Measurements from ENCODE around the gene RAPH1. TPM values are rescaled to one million over a fixed set of nuclear protein-coding genes. Genes with fewer than 3 reads are reported as not detected.

RAPH1 gene
- total and polyA plus RNA-seq, 2 experiments from 2014 or later: 5.0 to 36.2 TPM

DNA sequence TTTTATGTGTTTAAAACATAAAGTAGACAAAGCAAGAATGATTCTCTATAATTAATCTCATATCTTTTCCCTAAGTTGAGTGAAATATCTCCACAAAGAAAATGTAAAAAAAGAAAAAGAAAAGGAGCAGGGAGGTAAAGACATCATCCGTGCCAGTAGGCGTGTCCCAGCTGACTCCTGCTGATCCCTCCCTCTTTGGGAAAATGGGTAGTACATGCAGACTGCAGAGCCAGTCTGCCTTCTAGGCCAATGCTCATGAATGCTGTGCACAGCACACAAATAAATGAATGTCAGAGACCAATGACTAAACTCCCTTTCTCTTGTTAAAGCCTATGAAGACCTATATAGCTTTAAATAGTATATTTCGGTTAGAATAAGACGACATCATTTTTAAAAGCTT is 64.7 kb downstream of the RAPH1 start (continued):
- no peak for TF ChIP-seq ZNF462 (CRISPR knock-in tag; IDR thresholded peaks at IDR 0.05)
- TF ChIP-seq NANOG (IDR thresholded peaks at IDR 0.05; ENCODE audit: borderline replicate concordance): no peak
- TF ChIP-seq, protein P1, sequence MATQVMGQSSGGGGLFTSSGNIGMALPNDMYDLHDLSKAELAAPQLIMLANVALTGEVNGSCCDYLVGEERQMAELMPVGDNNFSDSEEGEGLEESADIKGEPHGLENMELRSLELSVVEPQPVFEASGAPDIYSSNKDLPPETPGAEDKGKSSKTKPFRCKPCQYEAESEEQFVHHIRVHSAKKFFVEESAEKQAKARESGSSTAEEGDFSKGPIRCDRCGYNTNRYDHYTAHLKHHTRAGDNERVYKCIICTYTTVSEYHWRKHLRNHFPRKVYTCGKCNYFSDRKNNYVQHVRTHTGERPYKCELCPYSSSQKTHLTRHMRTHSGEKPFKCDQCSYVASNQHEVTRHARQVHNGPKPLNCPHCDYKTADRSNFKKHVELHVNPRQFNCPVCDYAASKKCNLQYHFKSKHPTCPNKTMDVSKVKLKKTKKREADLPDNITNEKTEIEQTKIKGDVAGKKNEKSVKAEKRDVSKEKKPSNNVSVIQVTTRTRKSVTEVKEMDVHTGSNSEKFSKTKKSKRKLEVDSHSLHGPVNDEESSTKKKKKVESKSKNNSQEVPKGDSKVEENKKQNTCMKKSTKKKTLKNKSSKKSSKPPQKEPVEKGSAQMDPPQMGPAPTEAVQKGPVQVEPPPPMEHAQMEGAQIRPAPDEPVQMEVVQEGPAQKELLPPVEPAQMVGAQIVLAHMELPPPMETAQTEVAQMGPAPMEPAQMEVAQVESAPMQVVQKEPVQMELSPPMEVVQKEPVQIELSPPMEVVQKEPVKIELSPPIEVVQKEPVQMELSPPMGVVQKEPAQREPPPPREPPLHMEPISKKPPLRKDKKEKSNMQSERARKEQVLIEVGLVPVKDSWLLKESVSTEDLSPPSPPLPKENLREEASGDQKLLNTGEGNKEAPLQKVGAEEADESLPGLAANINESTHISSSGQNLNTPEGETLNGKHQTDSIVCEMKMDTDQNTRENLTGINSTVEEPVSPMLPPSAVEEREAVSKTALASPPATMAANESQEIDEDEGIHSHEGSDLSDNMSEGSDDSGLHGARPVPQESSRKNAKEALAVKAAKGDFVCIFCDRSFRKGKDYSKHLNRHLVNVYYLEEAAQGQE (IDR thresholded peaks at IDR 0.05; ENCODE audit: unreplicated experiment): no peak

DNA sequence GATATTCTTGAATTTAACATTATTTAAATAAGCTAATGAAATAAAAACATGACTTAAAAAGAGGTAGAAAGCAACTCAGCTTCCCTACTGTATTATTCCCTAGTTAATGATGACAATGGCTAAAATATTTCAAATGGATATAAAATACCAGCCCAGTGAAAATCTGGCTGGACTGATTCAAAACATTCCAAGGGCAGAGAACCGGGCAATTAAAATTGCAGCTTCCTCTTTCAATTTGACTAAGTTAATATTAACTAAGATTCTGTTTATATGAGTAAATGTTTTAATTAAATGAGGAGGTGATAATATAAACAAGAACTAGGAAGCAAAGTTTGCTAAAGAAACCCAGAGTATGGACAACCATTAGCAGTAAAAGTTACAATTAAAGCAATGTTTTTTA is 65.6 kb downstream of the RAPH1 start:
- Mint-ChIP-seq H3K4me3 (no peak overlapping the region), H3K4me1 (no peaks in the 10 kb centered on the region), H3K36me3 (ENCODE audit: low read depth) (no peaks in the 10 kb centered on the region), H3K27me3 (ENCODE audit: insufficient read depth, low read depth, poor library complexity) (no peaks in the 10 kb centered on the region), H3K27ac (no peak overlapping the region), H3K9me3 (no peaks in the 10 kb centered on the region)
- no peak for ATAC-seq
- Histone ChIP-seq H3K4me3 (no peak overlapping the region), H3F3A (replicated peaks; ENCODE audit: low read depth) (no peaks in the 10 kb centered on the region), H3K9me2 (ENCODE audit: insufficient read depth) (no peaks in the 10 kb centered on the region), H4K20me1 (replicated peaks; ENCODE audit: insufficient read depth) (no peaks in the 10 kb centered on the region), H3K79me2 (replicated peaks; ENCODE audit: insufficient read depth) (no peaks in the 10 kb centered on the region), H2AFZ (no peak overlapping the region), H3K36me3 (ENCODE audit: insufficient read depth) (no peaks in the 10 kb centered on the region), H3K27me3 (ENCODE audit: insufficient read depth) (no peaks in the 10 kb centered on the region), H3K4me2 (no peak overlapping the region), H3K27ac (ENCODE audit: low read depth) (no peak overlapping the region), H3K4me1 (ENCODE audit: insufficient read depth) (no peaks in the 10 kb centered on the region)
- TF ChIP-seq CREB1 (CRISPR knock-in tag; IDR thresholded peaks at IDR 0.05; ENCODE audit: low read depth) (no peak), NANOG (IDR thresholded peaks at IDR 0.05; ENCODE audit: borderline replicate concordance) (no peak), STAT1 (IDR thresholded peaks at IDR 0.05; ENCODE audit: unreplicated experiment) (no peak), ZNF462 (CRISPR knock-in tag; IDR thresholded peaks at IDR 0.05) (no peak), POLR2AphosphoS5 (IDR thresholded peaks at IDR 0.05; ENCODE audit: low read depth) (no peak)
- DNase-seq (ENCODE audit: low spot score): no peak

Measured in GM23338 (cell line).